HG03342 (cell line): ENCODE results near the gene DLGAP1.

Experiments used
- ATAC-seq: cut with Tn5 transposase; IDR thresholded peaks from one replicate; pipeline ENCODE4 v1.9.1; 2021; ENCODE audit warnings: mild to moderate bottlenecking, moderate library complexity; ENCODE audit not compliant: unreplicated experiment

DLGAP1 gene

DNA sequence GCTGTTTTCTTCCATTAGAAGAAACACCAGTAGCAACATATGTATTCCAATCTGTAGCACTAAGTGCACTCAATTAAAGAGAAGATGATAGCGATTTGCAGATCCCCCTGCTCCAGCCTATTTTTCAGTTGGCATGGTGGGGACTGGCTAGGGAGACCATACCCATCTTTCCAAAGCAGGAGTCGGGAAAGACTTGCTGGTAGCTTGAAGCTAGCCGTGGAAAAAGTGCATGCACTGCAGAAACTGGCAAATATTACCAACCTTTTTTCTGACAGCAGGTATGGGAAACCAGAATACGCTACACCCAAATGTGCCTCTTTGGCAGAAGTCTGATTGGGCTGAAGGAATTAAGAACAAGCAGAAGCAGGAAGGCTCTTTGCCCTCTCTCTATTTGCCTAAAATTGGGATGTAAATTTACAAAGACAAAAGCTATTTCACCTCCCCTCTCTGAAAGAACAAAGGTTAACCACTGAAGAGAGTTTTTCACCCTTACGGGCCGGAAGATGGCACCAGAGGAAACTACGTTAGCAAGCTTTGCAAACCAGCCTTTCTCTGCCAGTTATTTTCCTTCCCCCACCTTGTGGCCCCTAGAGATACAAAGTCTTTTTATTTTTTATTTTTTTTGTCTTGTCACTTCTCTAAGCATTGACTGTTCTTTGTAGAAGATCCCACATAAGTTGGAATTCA, 273.1 kb downstream of the DLGAP1 start:
- ATAC-seq: no peak

DNA sequence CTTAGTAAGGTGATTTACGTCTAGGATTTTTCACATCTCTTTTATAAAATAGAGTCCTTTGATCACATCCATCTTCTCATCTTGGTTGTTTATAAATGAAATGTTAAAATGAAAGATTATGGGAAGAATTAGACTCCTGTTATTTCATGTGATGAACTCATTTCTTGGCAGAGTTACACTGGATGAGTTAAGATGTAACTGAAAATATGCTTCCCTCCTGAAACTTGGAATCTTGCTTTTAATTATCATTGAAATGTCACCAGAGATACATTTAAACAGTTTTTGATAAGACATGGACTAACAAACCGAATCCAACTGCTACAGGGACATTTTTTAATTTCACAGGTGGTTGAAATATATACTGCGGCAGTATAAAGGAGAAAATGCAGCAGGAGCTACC, 274.0 kb downstream of the DLGAP1 start:
- ATAC-seq: no peak

DNA sequence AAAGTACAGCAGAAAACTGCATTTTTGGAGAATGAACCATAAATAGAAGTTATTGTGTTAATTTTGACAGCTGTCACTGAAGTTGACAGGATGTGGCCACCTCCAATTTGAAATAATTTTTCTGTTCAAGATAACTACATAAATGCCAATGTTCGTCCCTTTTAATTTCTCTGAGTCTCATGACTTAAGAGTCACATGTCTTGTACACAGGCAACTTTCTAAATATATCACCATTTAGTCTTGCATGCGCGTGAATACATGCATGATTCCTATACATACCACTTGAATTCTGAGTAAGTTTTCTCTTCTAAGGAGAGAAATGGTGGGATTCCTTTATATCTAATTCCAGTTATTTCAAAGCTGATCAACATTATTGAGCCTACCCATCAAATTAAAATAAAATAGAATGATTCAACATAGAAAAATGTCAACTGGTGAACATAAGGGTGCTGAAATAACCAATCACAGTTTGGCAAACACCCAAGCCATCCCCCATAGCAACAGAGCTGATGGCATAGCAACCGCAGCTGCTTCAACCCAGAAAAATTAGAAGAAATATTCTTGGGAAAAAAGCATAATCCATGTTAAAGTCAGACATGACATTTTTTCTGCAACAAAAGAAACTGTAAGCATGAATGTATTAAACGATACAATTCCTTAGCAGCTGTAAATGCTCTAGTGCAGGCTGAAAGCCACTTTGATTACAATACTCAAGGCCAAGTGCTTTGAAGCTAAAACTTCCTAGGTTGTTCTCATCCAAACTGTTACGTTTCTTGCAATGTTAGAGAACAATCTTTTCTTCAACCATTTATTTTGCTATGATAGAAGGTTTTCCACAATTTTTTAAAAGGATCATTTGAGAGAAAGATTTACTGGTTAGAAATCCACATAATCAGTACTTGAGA, 282.7 kb downstream of the DLGAP1 start:
- no peak for ATAC-seq

DNA sequence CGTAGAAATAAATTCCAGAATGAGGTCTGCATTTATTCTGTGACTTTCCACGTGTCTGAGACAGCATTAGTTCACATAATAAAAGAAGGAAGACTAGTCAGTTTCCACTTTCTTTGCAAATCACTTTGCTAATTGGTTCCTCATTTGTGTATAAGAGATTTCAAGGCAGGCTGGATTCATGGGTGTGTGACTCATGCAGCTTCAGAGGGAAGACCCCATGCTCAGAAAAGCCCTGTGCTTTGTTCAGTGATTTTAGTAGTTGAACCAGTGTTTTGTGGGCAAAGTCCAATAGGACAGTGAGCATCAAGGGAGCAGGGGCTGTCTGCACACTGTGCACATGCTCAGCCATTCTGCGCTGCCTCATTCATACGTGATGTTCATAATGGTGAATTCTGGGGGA, 297.8 kb downstream of the DLGAP1 start:
- no peak for ATAC-seq

GRCh38 chr18:4146797-4147196, 308.3 kb downstream of the DLGAP1 start:
- ATAC-seq: no peak

DNA sequence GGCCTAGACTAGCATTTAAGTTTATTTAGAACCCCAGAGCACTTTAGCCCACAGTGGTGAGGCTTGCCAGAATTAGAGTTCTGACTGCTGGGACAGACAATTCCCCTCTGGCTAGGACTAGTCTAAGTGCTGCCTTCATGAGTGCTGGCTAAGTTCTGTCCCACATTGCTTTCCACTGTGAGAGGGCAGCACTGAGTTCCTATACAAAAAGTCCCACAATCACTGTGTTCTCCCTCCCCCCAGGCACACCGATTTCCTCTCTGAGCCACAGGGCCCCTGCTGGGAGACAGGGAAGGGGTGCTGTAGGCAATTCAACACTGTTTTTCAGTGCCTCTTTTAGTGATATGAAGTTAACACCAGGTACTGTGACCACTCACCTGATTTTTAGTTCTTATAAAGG, 310.9 kb downstream of the DLGAP1 start:
- ATAC-seq: no peak

DNA sequence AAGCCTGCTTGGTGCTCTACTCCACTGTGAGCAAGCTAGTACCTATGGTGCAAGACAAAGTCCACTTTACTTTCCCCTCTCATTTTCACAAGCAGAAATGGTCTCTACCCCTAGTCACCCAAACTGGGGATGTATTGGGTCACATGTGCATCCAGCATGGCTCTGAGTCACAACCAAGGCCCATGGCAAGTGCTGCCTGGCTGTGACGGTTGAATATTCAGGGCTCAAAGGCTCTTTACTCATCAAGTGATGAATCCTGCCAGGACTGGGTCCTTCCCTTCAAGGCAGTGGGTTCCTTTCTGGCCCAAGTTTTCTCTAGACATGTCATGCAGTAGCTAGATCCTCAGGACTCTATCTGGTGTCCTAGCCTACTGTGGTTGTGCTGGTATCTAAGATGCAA, 311.5 kb downstream of the DLGAP1 start:
- ATAC-seq: no peak

DNA sequence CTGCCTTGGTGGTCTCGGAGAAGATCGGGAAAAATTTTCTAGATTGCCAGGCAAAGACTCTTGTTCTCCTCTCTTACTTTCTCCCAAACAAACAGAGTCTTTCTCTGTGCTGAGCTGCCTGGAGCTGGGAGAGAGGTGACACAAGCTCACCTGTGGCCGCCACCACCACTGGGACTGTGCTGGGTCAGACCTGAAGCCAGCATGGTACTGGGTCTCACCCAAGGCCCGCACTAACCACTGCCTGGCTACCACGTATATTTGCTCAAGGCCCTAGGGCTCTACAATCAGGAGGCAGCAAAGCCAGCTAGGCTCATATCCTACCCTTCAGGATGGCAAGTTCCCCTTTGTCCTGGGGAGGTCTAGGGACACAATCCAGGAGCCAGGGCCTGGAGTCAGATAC, 312.2 kb downstream of the DLGAP1 start:
- ATAC-seq: no peak

DNA sequence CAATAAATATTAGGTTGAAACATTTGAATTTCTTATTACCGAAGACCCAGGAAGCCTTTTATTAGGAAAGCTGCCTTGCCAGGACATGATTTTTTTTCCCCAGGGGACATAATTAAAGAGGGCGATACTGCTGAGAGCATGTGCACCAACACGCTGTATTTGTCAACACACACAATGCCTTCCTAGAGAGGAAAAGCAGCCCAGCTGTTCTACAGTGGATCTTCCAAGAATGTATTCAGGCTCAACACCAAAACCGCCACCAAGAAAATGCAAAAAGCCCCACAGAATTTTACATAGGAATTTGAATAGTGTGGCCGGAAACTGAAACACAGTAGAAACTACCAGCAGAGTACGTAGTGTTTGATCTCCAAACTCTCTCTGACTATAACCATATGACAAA, 320.4 kb downstream of the DLGAP1 start:
- ATAC-seq: no peak

GRCh38 chr18:4130734-4131719, 324.1 kb downstream of the DLGAP1 start:
- no peak for ATAC-seq

DNA sequence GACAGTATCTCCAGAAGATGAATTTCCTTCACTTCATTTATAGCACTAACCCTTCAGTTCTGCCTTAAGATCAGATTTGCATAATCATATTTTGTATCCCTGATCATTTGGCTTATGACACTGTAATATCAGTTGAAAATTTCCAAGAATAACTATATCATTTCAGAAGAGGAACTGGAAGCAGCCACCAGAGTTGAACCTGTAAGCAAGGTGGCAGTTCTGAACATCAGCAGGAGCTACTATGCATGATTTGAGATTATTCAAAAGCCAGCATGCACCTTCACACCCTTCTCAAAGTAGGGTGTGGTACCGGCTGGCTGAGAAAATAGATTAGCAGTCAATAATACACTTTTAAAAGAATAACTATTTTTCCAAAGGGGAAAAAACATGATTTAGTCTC, 328.2 kb downstream of the DLGAP1 start:
- ATAC-seq: no peak

- ATAC-seq: no peak
Observed at GRCh38 chr18:4125627-4126230, 329.4 kb downstream of the DLGAP1 start.

DNA sequence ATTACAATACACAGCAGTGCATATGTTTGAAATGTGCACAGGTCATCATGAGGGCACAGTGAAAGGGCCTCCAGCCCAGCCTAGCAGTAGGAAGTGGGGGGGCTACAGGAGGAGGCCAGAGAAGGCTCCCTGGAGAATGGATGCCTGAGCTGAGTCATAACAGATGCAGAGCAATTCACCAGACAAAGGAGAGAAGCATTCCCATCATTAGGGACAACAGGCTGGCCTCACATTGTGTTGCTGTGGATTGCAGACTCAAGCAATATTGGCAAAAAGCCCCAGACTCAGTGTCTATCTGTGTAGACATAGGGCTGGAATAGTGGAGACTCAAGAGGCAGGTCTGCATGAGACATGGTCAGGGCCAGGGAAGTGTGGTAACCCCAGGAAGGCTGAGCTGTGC, 329.9 kb downstream of the DLGAP1 start:
- ATAC-seq: no peak

DNA sequence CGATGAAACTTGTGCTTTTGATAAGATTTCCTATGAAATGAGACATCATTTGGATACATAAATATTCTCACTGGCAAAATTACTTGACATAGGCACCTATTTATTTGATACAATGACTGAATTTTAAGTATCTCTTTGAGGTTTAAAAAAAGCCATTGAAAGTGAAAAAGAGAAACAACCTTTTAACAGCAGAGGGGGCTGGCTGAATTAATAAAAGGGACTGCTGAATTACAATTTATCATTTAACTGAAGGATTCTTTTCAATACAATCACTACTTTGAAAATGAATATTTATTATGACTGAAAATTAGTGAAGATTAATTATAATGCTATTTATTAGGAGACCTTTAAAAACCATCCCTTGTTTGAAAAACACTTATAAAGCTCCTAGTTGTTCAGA, 335.3 kb downstream of the DLGAP1 start:
- ATAC-seq: no peak

DNA sequence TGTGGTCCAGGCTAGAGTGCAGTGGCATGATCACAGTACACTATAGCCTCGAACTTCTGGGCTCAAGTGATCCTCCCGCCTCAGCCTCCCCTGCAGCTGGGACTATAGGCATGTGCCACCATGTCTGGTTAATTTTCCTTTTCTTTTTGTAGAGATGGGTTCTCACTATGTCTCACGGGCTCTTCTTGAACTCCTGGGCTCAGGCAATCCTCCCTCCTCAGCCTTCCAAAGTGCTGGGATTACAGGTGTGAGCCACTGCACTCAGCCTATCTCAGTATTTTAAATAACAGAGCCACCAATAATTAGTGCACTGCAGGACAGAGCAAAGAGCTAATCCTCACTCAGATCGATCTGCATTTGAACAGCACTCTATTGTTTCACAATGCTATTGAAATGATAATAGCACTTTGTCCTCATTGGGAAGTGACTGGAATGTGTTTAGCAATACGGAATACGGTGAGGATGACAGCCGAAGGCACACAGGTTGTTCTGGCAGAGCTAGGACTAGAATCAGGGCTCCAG, 335.9 kb downstream of the DLGAP1 start:
- ATAC-seq: no peak

GRCh38 chr18:4108016-4108415, 347.1 kb downstream of the DLGAP1 start:
- no peak for ATAC-seq

GRCh38 chr18:4107049-4107467, 348.0 kb downstream of the DLGAP1 start:
- ATAC-seq: no peak

GRCh38 chr18:4106407-4107033, 348.6 kb downstream of the DLGAP1 start:
- peak; percentile 74 for ATAC-seq

DNA sequence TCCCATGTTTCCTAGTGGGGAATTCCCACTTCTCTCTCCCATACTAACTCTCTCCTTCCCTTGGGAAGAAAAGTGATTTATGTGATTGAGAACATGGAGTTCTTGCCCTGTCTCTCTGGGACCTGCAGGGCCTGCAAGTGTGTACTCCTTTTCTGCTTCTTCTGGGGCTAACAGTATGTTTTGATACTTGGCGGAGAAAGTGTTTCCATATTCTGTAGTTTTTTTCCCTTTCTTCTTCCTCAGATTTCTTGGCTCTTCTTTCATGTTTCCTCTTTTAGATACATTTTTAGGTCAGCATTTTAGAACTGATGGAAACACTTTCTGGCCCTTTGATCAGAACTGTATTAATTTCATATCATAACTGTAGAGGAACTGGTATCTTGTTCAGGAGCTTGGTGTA, 352.2 kb downstream of the DLGAP1 start:
- ATAC-seq: no peak

DNA sequence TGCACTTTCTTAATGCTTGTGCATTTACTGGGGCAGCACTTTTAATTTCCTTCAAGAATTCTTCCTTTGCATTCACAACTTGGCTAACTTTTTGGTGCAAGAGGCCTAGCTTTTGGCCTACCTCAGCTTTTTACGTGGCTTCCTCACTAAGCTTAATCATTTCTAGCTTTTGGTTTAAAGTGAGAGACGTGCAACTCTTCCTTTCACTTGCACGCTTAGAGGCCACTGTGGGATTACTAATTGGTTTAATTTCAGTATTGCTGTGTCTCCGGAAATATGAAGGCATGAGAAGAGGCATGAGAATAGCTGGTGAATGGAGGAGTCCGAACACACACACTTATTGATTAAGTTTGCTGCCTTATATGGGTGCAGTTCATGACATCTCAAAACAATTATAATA, 354.1 kb downstream of the DLGAP1 start:
- ATAC-seq: no peak
